ENCODE results near the gene SORCS3.
"Not testable (repeated sequence)": the region's sequence is repeated elsewhere in the genome, so short reads cannot be mapped to it uniquely, and the experiment has no call there.

Gene SORCS3

DNA sequence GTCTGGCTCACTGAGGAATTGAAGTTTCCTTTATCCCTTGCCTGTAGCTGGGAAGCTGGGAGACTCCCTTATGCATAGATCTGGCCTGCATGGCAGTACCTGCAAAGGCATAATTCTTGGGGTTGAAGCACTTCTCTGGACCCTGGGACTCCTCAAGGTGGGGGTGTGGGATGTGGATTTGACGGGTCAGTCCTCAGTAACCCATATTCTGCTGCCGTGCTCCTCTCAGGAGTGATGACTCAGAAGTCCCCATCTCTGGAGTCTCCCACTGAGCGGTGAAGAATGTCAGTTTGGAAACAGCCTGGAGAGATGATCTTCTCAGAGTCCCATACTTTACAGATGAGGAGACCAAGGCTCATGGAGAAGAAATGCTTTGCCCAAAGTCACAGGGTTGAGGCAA, 49.0 kb downstream of the SORCS3 start:
- DNase-seq (ENCODE audit: low read depth) = no peak

- no peak for DNase-seq (ENCODE audit: low read depth)
Observed at GRCh38 chr10:104690959-104691358, 49.9 kb downstream of the SORCS3 start.

DNA sequence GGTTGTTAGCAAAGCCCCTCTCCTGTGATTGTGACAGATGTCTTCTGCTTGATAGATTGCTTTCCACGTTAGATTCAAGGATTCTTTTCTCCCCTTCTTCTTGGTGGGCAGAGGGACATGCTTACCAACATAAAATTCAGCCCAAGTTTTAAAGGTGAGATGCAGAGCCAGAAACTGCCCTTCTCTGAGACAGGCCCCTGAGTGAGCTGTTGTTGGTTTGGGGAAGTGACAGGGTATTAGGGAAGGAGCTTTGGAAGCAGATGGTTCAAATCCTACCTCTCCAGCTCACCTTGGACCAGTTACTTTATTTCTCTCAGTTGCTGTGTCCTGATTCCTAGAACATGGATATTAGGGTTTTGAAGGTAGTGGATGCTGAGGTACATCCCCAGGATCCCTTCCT, 53.0 kb downstream of the SORCS3 start:
- no peak for DNase-seq (ENCODE audit: low read depth)

- not testable (repeated sequence) for DNase-seq (ENCODE audit: low read depth)
Observed at GRCh38 chr10:104703262-104703661, 62.2 kb downstream of the SORCS3 start.

GRCh38 chr10:104706886-104707285, 65.8 kb downstream of the SORCS3 start:
- no peak for DNase-seq (ENCODE audit: low read depth)

DNA sequence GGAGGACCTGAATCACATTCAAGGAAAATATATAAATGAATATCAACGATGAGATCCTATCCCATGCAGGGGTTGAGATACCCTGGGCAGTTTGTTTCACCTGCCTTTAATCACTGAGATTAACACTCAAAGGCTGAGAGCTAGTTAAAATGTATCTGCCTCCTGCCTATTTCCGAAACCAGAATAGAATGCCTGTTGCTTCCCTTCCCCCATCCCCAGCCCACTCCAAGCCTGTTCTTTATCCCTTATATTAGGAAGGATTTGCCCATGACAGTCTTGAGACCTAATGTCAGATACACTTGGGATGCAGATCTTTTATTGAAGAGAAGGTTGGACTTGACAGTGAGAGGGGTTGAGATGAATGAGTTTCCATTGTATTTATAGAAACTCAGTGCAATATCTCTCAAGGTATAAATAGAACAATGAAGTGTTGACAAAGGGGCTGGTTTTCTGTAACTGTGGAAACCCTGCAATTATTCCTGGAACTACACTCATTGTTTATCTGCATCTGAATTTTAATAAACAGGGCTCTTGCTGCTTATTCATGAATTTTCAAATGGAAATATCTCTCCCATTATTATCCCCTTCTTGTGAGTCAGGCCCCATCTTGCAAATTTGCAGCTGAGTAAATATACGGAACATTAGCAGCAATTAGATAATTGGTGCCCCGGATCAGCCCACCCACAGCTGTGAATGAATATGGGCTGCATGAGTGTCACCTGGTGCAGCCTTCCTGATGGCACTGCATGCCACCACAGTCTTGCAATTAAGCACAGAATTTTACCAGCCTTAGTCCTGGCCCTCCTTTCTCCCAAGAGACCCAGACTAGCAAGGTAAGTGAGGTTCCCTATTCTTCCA, 66.7 kb downstream of the SORCS3 start:
- DNase-seq (ENCODE audit: low read depth) = no peak

DNA sequence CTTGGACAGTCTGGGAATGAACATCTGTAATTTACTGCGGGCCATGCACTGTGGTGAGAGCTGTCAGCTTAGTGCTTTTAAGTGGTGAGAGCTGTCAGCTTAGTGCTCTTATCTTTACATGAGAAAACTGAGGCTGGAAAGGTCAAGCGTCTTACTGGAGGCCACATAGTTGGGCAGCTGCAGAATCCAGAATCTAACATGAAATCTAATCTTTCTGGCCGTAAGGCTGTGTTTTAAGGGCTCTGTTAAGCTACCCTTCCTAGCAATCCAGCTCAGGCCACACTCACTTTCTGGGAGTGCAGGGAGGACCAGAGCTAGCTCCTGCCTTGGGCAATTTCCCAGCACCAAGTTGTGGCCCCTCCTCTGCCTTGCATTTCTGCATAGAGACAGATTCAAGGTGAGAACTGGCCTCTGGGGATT, 70.2 kb downstream of the SORCS3 start:
- no peak for DNase-seq (ENCODE audit: low read depth)

DNA sequence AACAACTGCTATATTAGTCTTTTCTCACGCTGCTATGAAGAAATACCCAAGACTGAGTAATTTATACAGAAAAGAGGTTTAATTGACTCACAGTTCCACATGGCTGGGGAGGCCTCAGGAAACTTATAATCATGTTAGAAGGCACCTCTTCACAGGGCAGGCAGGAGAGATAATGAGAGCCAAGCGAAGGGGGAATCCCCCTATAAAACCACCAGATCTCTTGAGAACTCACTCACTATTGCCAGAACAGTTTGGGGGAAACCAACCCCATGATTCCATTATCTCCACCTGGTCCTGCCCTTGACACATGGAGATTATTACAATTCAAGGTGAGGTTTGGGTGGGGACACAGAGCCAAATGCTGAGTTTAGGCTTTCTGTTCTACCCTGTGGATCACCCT, 89.5 kb downstream of the SORCS3 start:
- not testable (repeated sequence) for DNase-seq (ENCODE audit: low read depth)

DNA sequence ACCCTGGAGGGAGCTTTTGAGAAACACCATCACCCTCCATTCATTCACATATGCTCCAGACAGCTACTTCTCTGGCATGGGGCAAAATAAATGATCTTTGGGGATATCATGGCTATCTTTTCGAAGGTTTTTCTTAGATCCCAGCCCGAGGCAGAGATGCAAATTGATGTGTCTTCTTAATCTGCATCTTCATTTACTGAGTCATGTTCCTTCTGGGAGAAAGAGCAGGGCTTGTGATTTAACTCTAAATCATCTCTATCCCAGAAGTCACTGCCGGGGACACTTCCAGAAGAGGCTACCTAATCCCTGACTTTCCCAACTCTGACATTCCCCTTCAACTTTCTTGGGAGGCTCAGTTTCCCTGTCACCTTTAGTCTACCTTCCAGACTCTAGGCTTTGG, 90.1 kb downstream of the SORCS3 start:
- no peak for DNase-seq (ENCODE audit: low read depth)

DNA sequence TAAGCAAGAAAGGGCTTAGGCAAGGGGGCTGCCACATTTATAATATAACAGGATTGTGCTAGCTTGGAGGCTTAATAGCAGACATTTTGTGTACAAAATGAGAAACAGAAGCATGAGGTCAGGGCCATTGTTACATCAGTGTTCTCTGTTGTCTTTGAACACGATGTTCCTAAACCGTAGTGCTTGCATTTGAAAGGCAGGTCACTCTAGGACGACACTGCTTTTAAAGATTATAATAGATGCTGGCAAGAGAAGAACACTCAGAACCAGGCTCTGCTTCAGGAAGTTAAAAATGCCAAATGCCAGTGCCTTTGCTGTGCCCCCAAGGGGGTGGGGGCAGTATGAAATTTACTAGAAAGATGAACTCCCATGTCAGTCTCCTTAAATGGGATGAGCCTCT, 91.1 kb downstream of the SORCS3 start:
- no peak for DNase-seq (ENCODE audit: low read depth)

GRCh38 chr10:104734433-104734832, 93.3 kb downstream of the SORCS3 start:
- no peak for DNase-seq (ENCODE audit: low read depth)

GRCh38 chr10:104735036-104735756, 94.1 kb downstream of the SORCS3 start:
- no peak for DNase-seq (ENCODE audit: low read depth)

DNA sequence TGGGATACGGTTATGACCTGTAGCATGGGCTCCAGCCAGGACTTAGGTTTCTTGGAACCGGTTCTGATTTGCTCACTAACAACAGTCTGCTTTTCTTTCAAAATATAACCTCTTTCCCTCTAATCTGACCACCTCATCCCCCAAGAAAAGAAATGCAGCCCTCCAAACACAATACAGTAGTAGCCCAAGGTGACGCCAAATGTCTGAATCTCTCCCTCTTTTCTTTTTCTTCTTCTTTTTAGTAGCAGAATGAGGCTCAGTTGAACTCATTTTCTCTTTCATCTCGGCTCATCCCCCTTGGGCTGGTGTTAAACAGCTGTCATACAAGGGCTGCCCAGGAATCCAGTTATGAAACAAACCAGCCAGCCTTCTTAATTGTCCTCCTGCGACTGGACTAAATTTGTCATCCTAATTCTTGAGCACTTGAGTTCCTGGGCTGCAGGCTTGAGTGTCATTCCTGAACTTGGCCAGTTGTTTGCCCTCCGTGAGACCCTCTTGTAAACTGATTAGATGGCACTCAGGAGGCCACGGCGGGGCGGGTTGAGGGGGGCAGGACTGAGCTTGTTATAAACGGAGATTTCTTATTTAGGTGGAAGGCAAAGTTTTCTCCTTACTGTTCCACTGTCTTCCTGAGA, 94.8 kb downstream of the SORCS3 start:
- no peak for DNase-seq (ENCODE audit: low read depth)

DNA sequence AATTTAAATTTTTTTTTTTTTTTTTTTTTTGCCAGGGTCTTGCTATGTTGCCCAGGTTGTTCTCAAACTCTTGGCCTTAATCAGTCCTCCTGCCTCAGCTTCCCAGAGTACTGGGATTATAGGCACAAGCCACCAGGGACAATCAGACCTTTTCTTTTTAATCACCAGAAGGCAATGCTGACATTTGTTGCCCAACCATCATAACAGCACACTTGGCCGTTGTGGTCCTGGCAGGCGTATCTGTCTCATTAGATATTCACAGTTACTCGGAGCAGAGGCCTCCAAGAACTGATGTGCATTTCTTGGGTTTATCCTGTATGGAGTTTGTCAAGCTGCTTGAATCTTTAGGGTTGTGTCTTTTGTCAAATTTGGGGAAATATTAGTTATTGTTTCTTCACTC, 100.0 kb downstream of the SORCS3 start:
- DNase-seq (ENCODE audit: low read depth) = no peak

- no peak for DNase-seq (ENCODE audit: low read depth)
Observed at GRCh38 chr10:104744052-104744451, 103.0 kb downstream of the SORCS3 start.

DNA sequence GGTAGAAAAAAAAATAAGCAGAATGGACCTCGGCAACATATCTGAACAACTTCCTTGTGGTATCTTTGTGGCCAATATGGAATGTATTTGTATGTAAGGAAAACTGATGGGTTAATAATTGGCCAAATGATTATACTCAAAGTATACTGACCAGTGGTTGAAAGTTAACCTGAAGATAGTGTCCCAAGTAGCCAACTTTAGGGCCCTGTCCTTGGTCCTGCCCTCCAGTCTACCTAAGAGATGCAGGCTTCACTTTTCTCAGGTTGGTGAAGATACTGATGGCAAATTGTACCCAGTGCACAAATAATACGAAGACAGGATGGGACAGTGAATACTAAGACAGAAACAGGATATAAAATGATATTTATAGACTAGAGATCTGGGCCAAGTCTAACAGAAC, 109.2 kb downstream of the SORCS3 start:
- DNase-seq (ENCODE audit: low read depth) = no peak

DNA sequence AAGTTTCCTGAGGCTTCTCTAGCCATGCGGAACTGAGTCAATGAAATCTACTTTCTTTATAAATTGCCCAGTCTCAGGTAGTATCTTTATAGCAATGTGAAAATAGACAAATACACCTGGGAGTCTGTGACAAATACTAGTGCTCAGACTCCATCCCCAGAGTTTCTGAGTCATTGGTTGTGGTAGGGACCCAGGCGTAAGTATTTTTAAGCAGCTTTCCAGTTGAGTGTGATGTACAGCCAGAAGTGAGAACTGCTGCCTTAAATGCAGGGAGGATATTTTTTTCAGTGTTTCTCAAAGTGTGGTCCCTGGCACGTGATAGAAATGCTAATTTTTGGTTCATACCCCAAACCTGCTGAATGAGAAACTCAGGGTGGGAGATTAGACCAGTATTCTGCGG, 121.7 kb downstream of the SORCS3 start:
- DNase-seq (ENCODE audit: low read depth) = no peak

- DNase-seq (ENCODE audit: low read depth) = no peak
Observed at GRCh38 chr10:104766341-104766740, 125.3 kb downstream of the SORCS3 start.

GRCh38 chr10:104767282-104767681, 126.2 kb downstream of the SORCS3 start:
- DNase-seq (ENCODE audit: low read depth) = no peak

DNA sequence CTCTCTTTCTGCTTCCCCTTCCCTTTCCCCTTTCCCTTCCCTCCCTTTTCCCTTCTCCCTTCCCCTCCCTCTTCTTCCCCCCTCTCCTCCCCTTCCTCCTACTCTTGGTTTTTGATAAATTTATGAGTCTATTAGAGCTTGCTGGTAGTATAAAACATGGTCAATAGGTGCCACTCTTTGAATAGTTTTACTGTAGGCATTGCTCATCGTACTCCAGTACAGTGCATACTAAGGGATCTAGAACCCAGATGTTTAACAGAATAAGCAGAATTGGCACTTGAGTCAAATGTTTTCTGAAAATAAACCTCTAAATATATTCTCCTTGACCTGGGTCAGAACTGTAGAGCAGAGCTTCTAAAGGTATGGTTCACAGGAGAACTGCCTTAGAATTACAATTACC, 126.7 kb downstream of the SORCS3 start:
- no peak for DNase-seq (ENCODE audit: low read depth)

DNA sequence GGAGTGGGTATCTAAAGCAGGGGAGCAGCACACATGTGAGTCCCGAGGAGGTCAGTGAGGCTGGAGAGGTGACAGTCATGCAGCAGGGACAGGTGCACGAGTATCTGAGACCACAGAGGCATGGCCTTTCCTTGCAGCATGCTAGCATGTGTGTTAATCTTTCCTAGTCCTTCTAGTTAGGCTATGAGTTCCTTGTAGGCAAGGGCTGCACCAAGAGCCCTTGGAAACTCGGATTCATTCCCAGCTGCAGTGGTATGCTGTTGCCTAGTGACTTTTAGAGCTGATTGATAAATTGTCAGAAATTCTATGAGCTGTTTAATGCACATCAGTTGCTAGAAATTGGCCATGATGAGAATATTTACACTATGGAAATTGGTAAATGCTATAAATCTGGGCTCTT, 132.0 kb downstream of the SORCS3 start:
- DNase-seq (ENCODE audit: low read depth) = no peak

- no peak for DNase-seq (ENCODE audit: low read depth)
Observed at GRCh38 chr10:104774234-104774633, 133.1 kb downstream of the SORCS3 start.

Measured in CMK (cell line).